Uterus (tissue), 2 donors: ENCODE data around the gene FBXO44.

ENCODE experiments used
- POLR2A ChIP-seq, 2 donors: fragments of 450-650 bp; IDR thresholded peaks; one replicate each; pipeline ENCODE4 v1.6.1; 2016; ENCODE audit warnings: antibody characterized with exemption in 2 of 2, mild to moderate bottlenecking in 1 of 2, moderate library complexity in 1 of 2
- TF ChIP-seq, protein P1 (sequence below), 4 experiments: fragments of 200-600 bp in 2 of 4; fragments of 450-650 bp in 2 of 4; sonication (generic) in 2 of 4; IDR thresholded peaks; one replicate each; pipeline ENCODE4 v1.5.1; 2016 to 2019; ENCODE audit warnings: antibody characterized with exemption in 4 of 4, mild to moderate bottlenecking in 2 of 4, moderate library complexity in 1 of 4

DNA sequence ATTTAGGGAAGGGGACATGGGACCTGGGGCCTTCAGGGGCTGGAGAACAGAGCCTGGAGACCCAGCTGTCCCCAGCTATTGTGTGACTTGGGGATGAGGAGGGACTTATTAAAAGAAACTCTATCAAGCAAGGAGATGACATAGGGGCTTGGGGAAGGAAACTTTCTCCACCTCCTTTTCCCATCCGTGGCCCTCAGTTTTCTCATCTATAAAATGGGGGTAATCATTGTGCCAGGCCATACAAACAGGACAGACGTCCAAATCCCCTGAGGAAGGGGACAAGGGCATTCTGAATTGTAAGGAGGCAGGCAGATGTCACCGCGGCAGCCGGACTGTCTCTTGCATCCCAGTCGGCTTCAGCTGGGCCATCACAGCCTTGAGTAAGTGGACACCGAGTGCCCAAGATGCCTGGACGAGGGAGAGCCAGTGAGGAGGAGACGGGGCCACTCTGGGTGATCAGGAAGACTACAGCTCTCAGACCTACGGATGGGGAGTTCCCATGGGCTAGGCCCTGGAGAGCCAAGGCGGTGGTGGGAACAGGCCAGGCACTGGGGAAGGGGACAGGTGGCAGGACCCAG, 2.4 kb upstream of the FBXO44 start:
- TF ChIP-seq, protein P1, sequence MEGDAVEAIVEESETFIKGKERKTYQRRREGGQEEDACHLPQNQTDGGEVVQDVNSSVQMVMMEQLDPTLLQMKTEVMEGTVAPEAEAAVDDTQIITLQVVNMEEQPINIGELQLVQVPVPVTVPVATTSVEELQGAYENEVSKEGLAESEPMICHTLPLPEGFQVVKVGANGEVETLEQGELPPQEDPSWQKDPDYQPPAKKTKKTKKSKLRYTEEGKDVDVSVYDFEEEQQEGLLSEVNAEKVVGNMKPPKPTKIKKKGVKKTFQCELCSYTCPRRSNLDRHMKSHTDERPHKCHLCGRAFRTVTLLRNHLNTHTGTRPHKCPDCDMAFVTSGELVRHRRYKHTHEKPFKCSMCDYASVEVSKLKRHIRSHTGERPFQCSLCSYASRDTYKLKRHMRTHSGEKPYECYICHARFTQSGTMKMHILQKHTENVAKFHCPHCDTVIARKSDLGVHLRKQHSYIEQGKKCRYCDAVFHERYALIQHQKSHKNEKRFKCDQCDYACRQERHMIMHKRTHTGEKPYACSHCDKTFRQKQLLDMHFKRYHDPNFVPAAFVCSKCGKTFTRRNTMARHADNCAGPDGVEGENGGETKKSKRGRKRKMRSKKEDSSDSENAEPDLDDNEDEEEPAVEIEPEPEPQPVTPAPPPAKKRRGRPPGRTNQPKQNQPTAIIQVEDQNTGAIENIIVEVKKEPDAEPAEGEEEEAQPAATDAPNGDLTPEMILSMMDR (IDR thresholded peaks at IDR 0.05): no peak
- TF ChIP-seq POLR2A (IDR thresholded peaks at IDR 0.05): no peak
